ENCODE data around the gene SMAP1. TPM values are rescaled to one million over a fixed set of nuclear protein-coding genes. Genes with fewer than 3 reads are reported as not detected.

The SMAP1 gene
- total RNA-seq, 1 donor from 2014 or later, result 33.3 TPM

GRCh38 chr6:70831427-70831826 is 163.7 kb downstream of the SMAP1 start:
- Mint-ChIP-seq H3K4me1 (ENCODE audit: low read depth, unreplicated experiment) (no peaks in the 10 kb centered on the region), H3K4me3 (ENCODE audit: unreplicated experiment) (no peak overlapping the region), H3K36me3 (ENCODE audit: unreplicated experiment) (no peaks in the 10 kb centered on the region), H3K9me3 (ENCODE audit: unreplicated experiment) (peaks cover 1% of the 10 kb centered on the region), H3K27ac (ENCODE audit: unreplicated experiment) (no peak overlapping the region), H3K27me3 (ENCODE audit: unreplicated experiment) (no peaks in the 10 kb centered on the region)
- TF ChIP-seq CTCF (IDR thresholded peaks at IDR 0.05; ENCODE audit: partially characterized antibody, unreplicated experiment), result no peak
- no peak for DNase-seq

DNA sequence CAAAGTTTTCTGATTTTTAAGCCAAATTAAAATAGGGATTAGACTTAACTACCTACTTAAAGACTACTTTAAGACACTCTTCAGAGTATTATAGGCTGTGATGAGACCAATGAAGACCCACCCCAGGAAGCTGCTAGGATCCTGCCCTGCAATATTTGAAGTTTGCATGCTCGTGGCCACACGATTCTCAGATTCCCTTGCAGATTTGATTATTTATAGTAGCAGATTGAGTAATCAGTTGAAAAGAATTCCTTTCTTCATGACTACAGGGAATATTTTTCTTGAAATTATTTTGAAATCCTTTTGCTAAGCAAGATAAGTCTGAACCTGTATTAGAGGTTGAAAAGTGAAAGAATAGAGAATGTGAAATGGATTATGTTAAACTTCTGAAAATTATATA is 166.8 kb downstream of the SMAP1 start:
- H3K36me3 Mint-ChIP-seq (ENCODE audit: unreplicated experiment), result no peaks in the 10 kb centered on the region
- H3K4me3 Mint-ChIP-seq (ENCODE audit: unreplicated experiment), result no peak overlapping the region
- peaks cover 1% of the 10 kb centered on the region for H3K9me3 Mint-ChIP-seq (ENCODE audit: unreplicated experiment)
- H3K4me1 Mint-ChIP-seq (ENCODE audit: low read depth, unreplicated experiment), result peaks cover 7% of the 10 kb centered on the region
- DNase-seq, result no peak
- H3K27me3 Mint-ChIP-seq (ENCODE audit: unreplicated experiment), result no peaks in the 10 kb centered on the region
- no peak overlapping the region for H3K27ac Mint-ChIP-seq (ENCODE audit: unreplicated experiment)
- TF ChIP-seq CTCF (IDR thresholded peaks at IDR 0.05; ENCODE audit: partially characterized antibody, unreplicated experiment), result no peak

DNA sequence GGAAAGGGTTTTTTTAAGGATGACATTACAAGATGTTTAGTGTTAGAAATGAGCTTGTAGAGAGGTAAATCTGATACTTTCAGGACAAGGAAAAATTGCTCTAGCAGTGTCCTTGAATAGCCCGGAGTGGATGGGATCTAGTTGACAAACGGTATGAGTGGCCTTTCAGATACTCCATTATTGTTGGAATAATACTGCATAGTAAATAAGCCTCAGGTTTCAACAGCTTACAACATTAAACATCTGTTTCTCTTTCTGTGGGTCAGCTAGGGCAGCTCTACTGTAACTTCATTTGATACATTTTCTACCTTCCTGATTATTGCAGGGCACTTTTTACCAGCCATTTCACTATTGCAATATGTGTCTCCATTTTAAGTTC is 171.2 kb downstream of the SMAP1 start:
- no peak overlapping the region for H3K4me3 Mint-ChIP-seq (ENCODE audit: unreplicated experiment)
- peaks cover 4% of the 10 kb centered on the region for H3K9me3 Mint-ChIP-seq (ENCODE audit: unreplicated experiment)
- no peaks in the 10 kb centered on the region for H3K36me3 Mint-ChIP-seq (ENCODE audit: unreplicated experiment)
- no peak overlapping the region for H3K27ac Mint-ChIP-seq (ENCODE audit: unreplicated experiment)
- DNase-seq, result no peak
- no peak for TF ChIP-seq CTCF (IDR thresholded peaks at IDR 0.05; ENCODE audit: partially characterized antibody, unreplicated experiment)
- H3K4me1 Mint-ChIP-seq (ENCODE audit: low read depth, unreplicated experiment), result peaks cover 27% of the 10 kb centered on the region
- peaks cover 4% of the 10 kb centered on the region for H3K27me3 Mint-ChIP-seq (ENCODE audit: unreplicated experiment)

DNA sequence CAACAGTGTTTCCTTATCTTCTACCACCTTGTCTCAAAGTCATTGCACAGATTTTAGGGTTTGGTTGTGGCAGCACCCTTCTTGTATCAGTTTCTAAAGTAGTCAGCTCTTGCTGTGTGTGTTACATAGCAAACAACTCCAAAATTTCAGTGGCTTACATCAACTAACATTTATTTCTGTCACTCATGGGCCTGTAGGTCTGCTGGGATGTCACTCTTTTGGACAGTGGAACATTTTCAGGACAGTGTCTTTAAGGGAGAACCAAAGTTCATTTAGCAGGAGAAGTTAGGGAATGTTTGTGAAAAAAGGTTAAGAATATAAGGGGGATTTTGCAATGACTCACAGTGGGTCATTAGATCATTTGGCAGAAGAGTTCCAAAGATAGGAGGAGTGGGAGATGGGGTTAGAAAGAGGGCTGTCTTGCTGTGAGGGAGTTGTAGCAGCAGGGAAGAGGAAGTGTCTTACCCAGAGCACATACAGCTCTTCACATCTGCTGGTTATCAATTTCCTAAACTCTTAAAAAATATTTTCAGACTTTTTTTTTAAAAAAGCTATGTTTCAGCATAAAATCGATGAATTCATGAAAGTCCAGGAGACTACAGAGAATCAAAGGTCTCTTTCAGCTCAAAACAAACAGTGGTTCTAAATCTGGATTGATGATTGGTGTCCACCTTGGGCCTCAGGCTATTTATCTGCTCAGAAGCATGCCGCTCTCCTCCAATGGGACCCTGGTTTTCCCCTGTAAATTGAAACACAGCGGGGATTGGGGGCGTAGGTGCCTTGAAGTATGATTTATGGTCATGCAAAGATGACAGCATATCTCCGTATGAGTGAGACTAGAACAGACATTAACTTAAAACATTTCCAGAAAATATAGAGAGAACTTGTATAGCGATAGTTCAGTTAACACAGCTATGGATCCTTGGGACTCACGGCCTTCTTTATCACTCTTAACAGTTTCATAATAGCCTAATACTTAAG is 171.9 kb downstream of the SMAP1 start:
- TF ChIP-seq CTCF (IDR thresholded peaks at IDR 0.05; ENCODE audit: partially characterized antibody, unreplicated experiment), result no peak
- peak overlapping the region; percentile 53 for H3K27ac Mint-ChIP-seq (ENCODE audit: unreplicated experiment)
- peaks cover 4% of the 10 kb centered on the region for H3K27me3 Mint-ChIP-seq (ENCODE audit: unreplicated experiment)
- H3K4me1 Mint-ChIP-seq (ENCODE audit: low read depth, unreplicated experiment), result peaks cover 27% of the 10 kb centered on the region
- no peak for DNase-seq
- H3K36me3 Mint-ChIP-seq (ENCODE audit: unreplicated experiment), result no peaks in the 10 kb centered on the region
- peaks cover 4% of the 10 kb centered on the region for H3K9me3 Mint-ChIP-seq (ENCODE audit: unreplicated experiment)
- no peak overlapping the region for H3K4me3 Mint-ChIP-seq (ENCODE audit: unreplicated experiment)

- peak; percentile 53 for DNase-seq
- Mint-ChIP-seq H3K4me1 (ENCODE audit: low read depth, unreplicated experiment) (peaks cover 34% of the 10 kb centered on the region), H3K36me3 (ENCODE audit: unreplicated experiment) (no peaks in the 10 kb centered on the region), H3K9me3 (ENCODE audit: unreplicated experiment) (peaks cover 4% of the 10 kb centered on the region), H3K27me3 (ENCODE audit: unreplicated experiment) (peaks cover 4% of the 10 kb centered on the region), H3K4me3 (ENCODE audit: unreplicated experiment) (peak overlapping the region; percentile 26), H3K27ac (ENCODE audit: unreplicated experiment) (peak overlapping the region; percentile 81)
- no peak for TF ChIP-seq CTCF (IDR thresholded peaks at IDR 0.05; ENCODE audit: partially characterized antibody, unreplicated experiment)
These were observed 173.4 kb downstream of the SMAP1 start for GRCh38 chr6:70841112-70841511.

Data from glutamatergic neuron (in vitro differentiated cells).